Panc1 (cell line): ENCODE data around the gene P2RY8. TPM values are rescaled to one million over a fixed set of nuclear protein-coding genes. Genes with fewer than 3 reads are reported as not detected.
"Not testable (repeated sequence)": the region's sequence is repeated elsewhere in the genome, so short reads cannot be mapped to it uniquely, and the experiment has no call there.

Source experiments
- ATAC-seq: fragments of 200-7000 bp; cut with Tn5 transposase; 2 replicates; pipeline ENCODE4 v1.9.1; 2020; ENCODE audit warnings: mild to moderate bottlenecking, moderate library complexity
- BruUV-seq: library from RNA; stranded (reverse); fragments of 400-500 nt; replicated peaks from 2 replicates; lab custom pipeline; 2021; lab: Mats Ljungman, UMichigan
- CTCF ChIA-PET: fragments of 300-600 bp; sonication (Branson Sonifier 250); formaldehyde crosslinking; loops from one replicate; lab custom pipeline; 2022; ENCODE audit warnings: antibody characterized with exemption; lab: Charles Lee
- POLR2A ChIA-PET: fragments of 300-600 bp; sonication (Branson Sonifier 250); formaldehyde crosslinking; loops from one replicate; lab custom pipeline; 2022; ENCODE audit warnings: antibody characterized with exemption; lab: Charles Lee
- DNase-seq: peaks from one replicate; pipeline ENCODE4 v3.0.0-alpha.2; 2010; ENCODE audit warnings: low read depth, low spot score
- H3K27ac ChIP-seq: 2 replicates; pipeline ENCODE4 v1.5.1; 2011; ENCODE audit warnings: mild to moderate bottlenecking, low read length, inconsistent platforms
- H3K27me3 ChIP-seq: fragments of 200-500 bp; sonication (Bioruptor generic); 2 replicates; pipeline ENCODE4 v1.6.0; 2014; ENCODE audit warnings: low read length, inconsistent platforms; ENCODE audit not compliant: control insufficient read depth, insufficient read depth
- H3K36me3 ChIP-seq: fragments of 200-500 bp; sonication (Bioruptor generic); 2 replicates; pipeline ENCODE4 v1.5.1; 2014; ENCODE audit warnings: inconsistent platforms, mild to moderate bottlenecking, low read length, moderate library complexity; ENCODE audit not compliant: control insufficient read depth, insufficient read depth
- H3K4me1 ChIP-seq: 2 replicates; pipeline ENCODE4 v1.5.1; 2011; ENCODE audit warnings: inconsistent platforms, mild to moderate bottlenecking, low read length, moderate library complexity; ENCODE audit not compliant: control insufficient read depth, insufficient read depth
- H3K4me3 ChIP-seq, 2 experiments: 2 replicates each; pipeline ENCODE4 v1.5.1; 2011 to 2012; ENCODE audit warnings: low read depth in 2 of 2, low read length in 2 of 2, mild to moderate bottlenecking in 2 of 2, inconsistent platforms in 1 of 2, moderate library complexity in 1 of 2
- H3K9me3 ChIP-seq: fragments of 200-500 bp; sonication (Bioruptor generic); 2 replicates; pipeline ENCODE4 v1.5.1; 2014; ENCODE audit warnings: low read depth, mild to moderate bottlenecking, inconsistent platforms, low read length, moderate library complexity; ENCODE audit not compliant: control insufficient read depth, insufficient read depth
- CTCF ChIP-seq: fragments of 450-650 bp; IDR thresholded peaks from 2 replicates; pipeline ENCODE4 v1.5.1; 2017; ENCODE audit warnings: mild to moderate bottlenecking
- POLR2AphosphoS5 ChIP-seq: IDR thresholded peaks from 2 replicates; pipeline ENCODE4 v1.6.1; 2012; ENCODE audit warnings: mild to moderate bottlenecking, low read depth, low read length, moderate library complexity
- REST ChIP-seq, 2 experiments: IDR thresholded peaks; 2 replicates each; pipeline ENCODE4 v1.6.1; 2011 to 2012; ENCODE audit warnings: low read depth in 2 of 2, control low read depth in 1 of 2, low read length in 1 of 2, mild to moderate bottlenecking in 1 of 2, moderate library complexity in 1 of 2; ENCODE audit not compliant: insufficient read depth in 1 of 2
- SIN3A ChIP-seq: IDR thresholded peaks from 2 replicates; pipeline ENCODE4 v1.6.1; 2012; ENCODE audit warnings: low read depth, mild to moderate bottlenecking, low read length, moderate library complexity, borderline replicate concordance; ENCODE audit not compliant: insufficient read depth
- TCF7L2 ChIP-seq: IDR thresholded peaks from 2 replicates; pipeline ENCODE4 v1.6.1; 2011; ENCODE audit warnings: mild to moderate bottlenecking, low read depth, low read length, inconsistent platforms
- in situ Hi-C: cut with HindIII; loops from 2 replicates; pipeline ENCODE4 v1.10.0; 2016; ENCODE audit warnings: low sequenced_read_pairs, low pct_unique_long_range_greater_than_20kb
- intact Hi-C: fragments of 100-400 bp; cut with micrococcal nuclease; formaldehyde crosslinking; loops from one replicate; pipeline ENCODE4 v1.10.0; 2022; ENCODE audit not compliant: unreplicated experiment
- total RNA-seq: library from RNA; stranded (reverse); gene quantifications from one replicate; pipeline ENCODE4 v1.2.1, GENCODE V29; 2021; ENCODE audit not compliant: unreplicated experiment

P2RY8 gene
- total RNA-seq, 1 experiment from 2014 or later, result 0.18 TPM

- Histone ChIP-seq H3K27ac (no peak overlapping the region), H3K4me1 (no peaks in the 10 kb centered on the region), H3K36me3 (no peaks in the 10 kb centered on the region), H3K9me3 (no peaks in the 10 kb centered on the region), H3K4me3 (no peak overlapping the region), H3K27me3 (no peaks in the 10 kb centered on the region)
- ChIA-PET POLR2A (no interaction called here), CTCF (no interaction called here)
- ATAC-seq (no peak), DNase-seq (no peak)
- no peak for TF ChIP-seq TCF7L2
- no peak for TF ChIP-seq REST (IDR thresholded peaks at IDR 0.05; ENCODE audit: insufficient read depth in 1 of 2, low read depth in 2 of 2, low read length in 1 of 2)
- no peak for TF ChIP-seq POLR2AphosphoS5
- no peak for TF ChIP-seq CTCF
- TF ChIP-seq SIN3A, result no peak
- in situ Hi-C loops, result no loop called here
- intact Hi-C loops, result no loop called here
- BruUV-seq, result no TSS peak
These were observed 28.0 kb upstream of the P2RY8 start for GRCh38 chrX:1564750-1565683.

- H3K4me1 ChIP-seq, H3K27me3 ChIP-seq, POLR2A ChIA-PET, H3K27ac ChIP-seq, H3K9me3 ChIP-seq, CTCF ChIA-PET, H3K36me3 ChIP-seq, BruUV-seq, intact Hi-C loops, DNase-seq, H3K4me3 ChIP-seq, ATAC-seq, in situ Hi-C loops: not testable (repeated sequence)
These were observed 27.1 kb upstream of the P2RY8 start for GRCh38 chrX:1564077-1564476.

GRCh38 chrX:1561164-1561563 is 24.2 kb upstream of the P2RY8 start:
- intact Hi-C loops, result no loop called here
- Histone ChIP-seq H3K27me3 (no peaks in the 10 kb centered on the region), H3K4me1 (no peaks in the 10 kb centered on the region), H3K9me3 (no peaks in the 10 kb centered on the region), H3K36me3 (no peaks in the 10 kb centered on the region), H3K27ac (no peak overlapping the region), H3K4me3 (no peak overlapping the region)
- ATAC-seq (no peak), DNase-seq (no peak)
- POLR2A ChIA-PET, result no interaction called here
- no TSS peak for BruUV-seq
- TF ChIP-seq REST (IDR thresholded peaks at IDR 0.05; ENCODE audit: insufficient read depth in 1 of 2, low read depth in 2 of 2, low read length in 1 of 2) (no peak), CTCF (no peak), TCF7L2 (no peak), SIN3A (no peak), POLR2AphosphoS5 (no peak)
- in situ Hi-C loops, result no loop called here
- CTCF ChIA-PET, result no interaction called here
